AG04450 (cell line): ENCODE measurements around the gene SRRM4. TPM values are rescaled to one million over a fixed set of nuclear protein-coding genes. Genes with fewer than 3 reads are reported as not detected.

Experiments
- CTCF ChIA-PET: fragments of 300-600, 350-600 bp; formaldehyde crosslinking; extraction: SDS; loops from one replicate; lab custom pipeline; 2022; ENCODE audit warnings: antibody characterized with exemption, inconsistent platforms; lab: Charles Lee
- POLR2A ChIA-PET: fragments of 350-600 bp; formaldehyde crosslinking; extraction: SDS; loops from one replicate; lab custom pipeline; 2021; ENCODE audit warnings: antibody characterized with exemption, inconsistent platforms; lab: Yijun Ruan, JAX
- DNase-seq: peaks from one replicate; pipeline ENCODE4 v3.0.0-alpha.2; 2011; ENCODE audit warnings: low read depth, low spot score
- H3K27ac ChIP-seq: one replicate; pipeline ENCODE4 v1.5.1; 2012; ENCODE audit warnings: low read depth, low read length, control low read depth
- H3K27me3 ChIP-seq: one replicate; pipeline ENCODE4 v1.6.0; 2012; ENCODE audit warnings: low read length; ENCODE audit not compliant: control insufficient read depth, insufficient read depth
- H3K4me3 ChIP-seq: 2 replicates; pipeline ENCODE4 v1.5.1; 2011; ENCODE audit warnings: mild to moderate bottlenecking, low read depth, low read length, control low read depth
- H3K9me3 ChIP-seq: 2 replicates; pipeline ENCODE4 v1.5.1; 2012; ENCODE audit warnings: low read length; ENCODE audit not compliant: control insufficient read depth, insufficient read depth
- polyA plus RNA-seq: library from polyadenylated mRNA; depleted of rRNA; stranded (reverse); fragments of >200 nt; gene quantifications from 2 replicates; pipeline ENCODE4 v1.2.3, GENCODE V29; 2011
- TF ChIP-seq, protein P1 (sequence below): IDR thresholded peaks from 2 replicates; pipeline ENCODE4 v1.5.1; 2011; ENCODE audit warnings: low read depth, low read length, control low read depth, inconsistent platforms

The SRRM4 gene
- polyA plus RNA-seq, 1 experiment: not detected

DNA sequence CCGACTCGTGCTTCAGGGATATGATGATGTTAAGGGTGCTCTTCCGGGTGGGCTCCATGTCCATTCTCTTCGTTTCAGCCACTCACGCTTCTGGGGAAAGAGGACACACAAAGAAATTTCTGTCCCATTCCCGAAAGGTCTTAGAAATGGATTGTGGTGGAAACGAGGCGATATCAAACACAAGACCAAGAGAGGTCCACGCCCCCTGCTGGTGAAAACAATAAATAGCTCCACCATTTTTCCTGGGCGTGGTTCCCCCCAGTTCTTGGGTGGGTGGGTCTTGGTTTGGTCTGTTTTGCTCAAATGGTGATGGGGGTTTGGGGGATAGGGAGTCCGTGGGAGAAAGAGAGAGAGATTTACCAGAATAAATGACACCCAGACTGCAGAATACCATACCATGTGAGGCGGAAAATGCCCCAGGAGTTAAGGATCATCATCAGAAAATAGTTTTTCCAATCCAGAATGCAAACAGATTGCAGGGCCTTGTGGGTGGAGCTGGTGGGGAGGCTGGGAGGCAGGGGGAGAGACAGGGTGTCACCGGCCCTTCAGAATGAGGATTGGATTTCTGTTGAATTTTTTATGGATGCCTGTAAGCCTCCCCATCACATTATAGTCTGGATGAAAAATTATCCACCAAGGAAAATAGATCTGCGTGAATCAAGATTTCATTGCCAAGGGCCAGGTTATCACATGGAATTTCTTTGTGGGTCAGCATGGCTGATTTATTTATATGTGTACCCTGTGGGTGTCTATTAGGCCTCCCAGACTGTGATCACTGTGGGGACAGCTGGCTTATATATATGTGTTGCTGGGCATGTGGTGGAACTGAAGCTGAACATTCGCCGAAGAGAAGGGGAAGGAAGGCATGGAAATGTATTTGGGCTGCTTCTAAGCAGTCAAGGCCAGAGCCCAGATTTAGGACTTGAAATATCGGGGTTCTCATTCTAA is 55.8 kb downstream of the SRRM4 start:
- ChIA-PET CTCF (interaction anchor here (0.6 to 1.0 kb wide), 2 partner anchors 304 to 632 kb away, joined by 3 to 6 read pairs; no protein-coding TSS in a partner anchor), POLR2A (no interaction called here)
- DNase-seq: no peak
- no peak overlapping the region for H3K4me3 ChIP-seq
- TF ChIP-seq, protein P1, sequence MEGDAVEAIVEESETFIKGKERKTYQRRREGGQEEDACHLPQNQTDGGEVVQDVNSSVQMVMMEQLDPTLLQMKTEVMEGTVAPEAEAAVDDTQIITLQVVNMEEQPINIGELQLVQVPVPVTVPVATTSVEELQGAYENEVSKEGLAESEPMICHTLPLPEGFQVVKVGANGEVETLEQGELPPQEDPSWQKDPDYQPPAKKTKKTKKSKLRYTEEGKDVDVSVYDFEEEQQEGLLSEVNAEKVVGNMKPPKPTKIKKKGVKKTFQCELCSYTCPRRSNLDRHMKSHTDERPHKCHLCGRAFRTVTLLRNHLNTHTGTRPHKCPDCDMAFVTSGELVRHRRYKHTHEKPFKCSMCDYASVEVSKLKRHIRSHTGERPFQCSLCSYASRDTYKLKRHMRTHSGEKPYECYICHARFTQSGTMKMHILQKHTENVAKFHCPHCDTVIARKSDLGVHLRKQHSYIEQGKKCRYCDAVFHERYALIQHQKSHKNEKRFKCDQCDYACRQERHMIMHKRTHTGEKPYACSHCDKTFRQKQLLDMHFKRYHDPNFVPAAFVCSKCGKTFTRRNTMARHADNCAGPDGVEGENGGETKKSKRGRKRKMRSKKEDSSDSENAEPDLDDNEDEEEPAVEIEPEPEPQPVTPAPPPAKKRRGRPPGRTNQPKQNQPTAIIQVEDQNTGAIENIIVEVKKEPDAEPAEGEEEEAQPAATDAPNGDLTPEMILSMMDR: peak; percentile 25
- H3K27me3 ChIP-seq: no peaks in the 10 kb centered on the region
- peaks cover 20% of the 10 kb centered on the region for H3K9me3 ChIP-seq
- no peak overlapping the region for H3K27ac ChIP-seq

DNA sequence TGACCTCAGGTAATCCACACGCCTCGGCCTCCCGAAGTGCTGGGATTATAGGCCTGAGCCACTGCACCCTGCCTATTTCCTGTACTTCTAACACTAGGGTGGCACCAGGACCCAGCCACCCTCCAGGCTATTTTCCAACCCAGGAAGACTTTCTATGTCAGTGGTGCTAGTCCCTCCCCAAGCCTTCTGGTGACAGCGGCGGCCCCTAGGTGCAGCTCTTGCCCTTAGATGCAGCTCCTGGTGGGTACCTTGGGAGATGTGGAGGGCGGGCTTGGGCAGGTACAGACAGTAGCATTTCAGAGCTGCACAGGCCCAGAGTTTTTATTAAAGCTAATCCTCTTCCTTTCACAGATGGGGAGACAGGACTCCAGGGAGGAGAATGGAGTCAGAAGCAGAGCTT is 62.8 kb downstream of the SRRM4 start:
- DNase-seq: no peak
- Histone ChIP-seq H3K27ac (no peak overlapping the region), H3K4me3 (no peak overlapping the region), H3K9me3 (peaks cover 17% of the 10 kb centered on the region), H3K27me3 (no peaks in the 10 kb centered on the region)
- TF ChIP-seq, protein P1: no peak
- ChIA-PET CTCF (no interaction called here), POLR2A (no interaction called here)

DNA sequence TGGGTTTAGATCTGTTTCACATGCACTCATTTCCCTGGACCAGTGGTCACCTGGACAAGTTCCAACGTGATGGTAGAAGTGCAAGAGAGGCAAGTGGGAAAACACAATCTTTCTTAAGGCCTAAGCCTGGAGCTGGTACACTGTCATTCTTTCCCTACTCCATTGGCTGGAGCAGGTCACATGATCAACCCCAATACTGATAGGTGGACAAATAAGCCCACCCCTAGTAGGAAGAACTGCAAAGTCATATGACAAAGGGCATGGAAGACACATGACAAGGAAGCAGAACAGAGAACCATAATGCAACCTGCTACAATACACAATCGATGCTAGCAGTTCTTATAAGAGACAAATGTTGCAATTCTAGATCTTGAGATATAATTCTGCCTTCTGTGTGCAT is 66.3 kb downstream of the SRRM4 start:
- Histone ChIP-seq H3K4me3 (no peak overlapping the region), H3K27me3 (no peaks in the 10 kb centered on the region), H3K27ac (no peak overlapping the region), H3K9me3 (peaks cover 15% of the 10 kb centered on the region)
- POLR2A ChIA-PET: no interaction called here
- TF ChIP-seq, protein P1: no peak
- CTCF ChIA-PET: no interaction called here
- no peak for DNase-seq

DNA sequence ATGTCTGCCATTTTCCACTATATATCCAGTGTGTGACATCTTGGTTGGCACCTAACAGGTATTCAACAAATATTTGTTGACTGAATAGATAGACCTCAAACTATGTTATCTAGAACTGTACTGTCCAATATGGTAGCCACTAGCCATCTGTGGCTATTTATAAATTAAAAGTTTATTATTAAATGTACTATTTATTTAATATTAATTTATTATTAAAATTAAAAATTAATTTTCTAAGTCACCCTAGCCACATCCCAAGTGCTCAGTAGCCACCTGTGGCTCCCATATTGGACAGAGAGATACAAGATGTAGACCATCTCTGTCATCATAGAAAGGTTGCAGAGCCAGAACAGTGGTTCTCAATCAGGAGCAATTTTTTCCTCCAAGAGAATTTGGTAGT is 69.3 kb downstream of the SRRM4 start:
- Histone ChIP-seq H3K27ac (no peak overlapping the region), H3K27me3 (no peaks in the 10 kb centered on the region), H3K9me3 (peaks cover 5% of the 10 kb centered on the region), H3K4me3 (no peak overlapping the region)
- CTCF ChIA-PET: no interaction called here
- DNase-seq: no peak
- TF ChIP-seq, protein P1: no peak
- POLR2A ChIA-PET: no interaction called here

DNA sequence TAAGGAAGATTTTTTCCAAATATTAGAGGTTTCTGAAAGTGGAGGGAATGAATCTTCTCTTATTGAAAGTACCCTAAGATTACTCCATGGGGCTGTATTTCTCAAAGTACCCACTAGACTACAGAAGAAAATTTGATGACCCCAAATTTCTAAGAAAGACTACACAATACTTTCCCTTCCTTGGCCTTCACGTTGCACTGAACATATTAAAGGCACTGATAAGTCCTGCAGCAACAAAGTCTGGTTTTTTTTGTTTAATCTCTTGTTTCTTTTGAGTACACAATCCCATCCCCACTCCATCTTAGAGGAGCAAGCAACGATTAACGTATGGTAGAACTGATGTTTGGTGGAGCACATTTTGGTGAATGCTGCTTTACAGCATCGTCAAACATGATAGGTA is 70.1 kb downstream of the SRRM4 start:
- Histone ChIP-seq H3K27ac (no peak overlapping the region), H3K9me3 (peaks cover 5% of the 10 kb centered on the region), H3K4me3 (no peak overlapping the region), H3K27me3 (no peaks in the 10 kb centered on the region)
- CTCF ChIA-PET: no interaction called here
- POLR2A ChIA-PET: no interaction called here
- DNase-seq: no peak
- TF ChIP-seq, protein P1: no peak
